ENCODE data around the gene KCNJ9.

The KCNJ9 gene

DNA sequence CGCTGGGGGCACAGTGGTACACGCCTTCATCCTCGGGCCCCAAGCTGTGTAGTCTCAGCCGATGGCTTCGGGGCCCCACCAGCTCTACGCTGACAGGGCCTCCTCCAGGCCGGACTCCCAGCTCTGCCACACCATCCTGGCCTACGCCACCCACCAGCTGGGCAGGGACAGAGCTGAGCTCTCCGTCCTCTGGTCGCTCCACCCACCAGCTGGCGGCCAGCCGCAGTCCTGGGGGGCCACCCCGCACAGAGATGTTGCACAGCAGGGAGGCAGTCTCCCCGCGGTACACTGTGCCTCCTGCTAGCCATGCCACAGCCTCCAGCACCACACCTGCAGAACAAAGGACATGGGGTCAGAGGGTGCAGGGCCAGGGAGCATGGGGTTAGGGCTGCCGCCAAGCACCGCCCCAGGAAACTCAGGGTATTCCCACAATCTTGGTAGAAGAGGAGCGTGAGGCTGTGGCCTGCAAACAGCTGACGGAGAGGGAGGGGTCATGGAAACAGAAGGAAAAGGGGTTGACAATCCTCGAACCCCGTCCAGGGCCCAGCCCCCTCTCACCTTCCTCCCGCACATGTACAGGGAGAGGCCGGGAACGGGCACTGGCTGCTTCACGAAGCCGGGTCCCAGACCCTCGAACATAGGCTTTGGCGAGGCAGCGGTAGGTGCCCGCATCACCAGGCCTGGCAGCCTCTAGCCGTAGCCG is 11.2 kb downstream of the KCNJ9 start:
- Histone ChIP-seq H4K20me1 (ENCODE audit: insufficient read depth, low read length) (no peaks in the 10 kb centered on the region), H3K36me3 (replicated peaks; ENCODE audit: insufficient read depth, low read length) (no peaks in the 10 kb centered on the region), H3K9me3 (replicated peaks; ENCODE audit: insufficient read depth, low read length) (no peaks in the 10 kb centered on the region), H3K27ac (ENCODE audit: low read length) (no peak overlapping the region), H3K4me2 (ENCODE audit: low read depth, low read length) (no peak overlapping the region), H3K9ac (ENCODE audit: low read length) (no peak overlapping the region), H3F3A (ENCODE audit: insufficient read depth, low read length) (no peaks in the 10 kb centered on the region), H3K79me2 (ENCODE audit: low read length) (peaks cover 16% of the 10 kb centered on the region), H3K4me3 (ENCODE audit: low read length) (no peak overlapping the region), H3K9me2 (replicated peaks; ENCODE audit: insufficient read depth, low read length) (no peaks in the 10 kb centered on the region), H3K4me1 (ENCODE audit: low read length) (peaks cover 12% of the 10 kb centered on the region), H3K27me3 (replicated peaks; ENCODE audit: insufficient read depth, low read length) (no peaks in the 10 kb centered on the region), H2AFZ (ENCODE audit: low read length) (no peak overlapping the region)
- no peak for TF ChIP-seq EZH2 (optimal IDR thresholded peaks at IDR 0.05; ENCODE audit: low read depth, low read length)
- no peak for TF ChIP-seq EZH2phosphoT487 (IDR thresholded peaks at IDR 0.05; ENCODE audit: low read length)
- TF ChIP-seq, protein P1, sequence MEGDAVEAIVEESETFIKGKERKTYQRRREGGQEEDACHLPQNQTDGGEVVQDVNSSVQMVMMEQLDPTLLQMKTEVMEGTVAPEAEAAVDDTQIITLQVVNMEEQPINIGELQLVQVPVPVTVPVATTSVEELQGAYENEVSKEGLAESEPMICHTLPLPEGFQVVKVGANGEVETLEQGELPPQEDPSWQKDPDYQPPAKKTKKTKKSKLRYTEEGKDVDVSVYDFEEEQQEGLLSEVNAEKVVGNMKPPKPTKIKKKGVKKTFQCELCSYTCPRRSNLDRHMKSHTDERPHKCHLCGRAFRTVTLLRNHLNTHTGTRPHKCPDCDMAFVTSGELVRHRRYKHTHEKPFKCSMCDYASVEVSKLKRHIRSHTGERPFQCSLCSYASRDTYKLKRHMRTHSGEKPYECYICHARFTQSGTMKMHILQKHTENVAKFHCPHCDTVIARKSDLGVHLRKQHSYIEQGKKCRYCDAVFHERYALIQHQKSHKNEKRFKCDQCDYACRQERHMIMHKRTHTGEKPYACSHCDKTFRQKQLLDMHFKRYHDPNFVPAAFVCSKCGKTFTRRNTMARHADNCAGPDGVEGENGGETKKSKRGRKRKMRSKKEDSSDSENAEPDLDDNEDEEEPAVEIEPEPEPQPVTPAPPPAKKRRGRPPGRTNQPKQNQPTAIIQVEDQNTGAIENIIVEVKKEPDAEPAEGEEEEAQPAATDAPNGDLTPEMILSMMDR (IDR thresholded peaks at IDR 0.05; ENCODE audit: low read length): no peak
- no peak for DNase-seq

DNA sequence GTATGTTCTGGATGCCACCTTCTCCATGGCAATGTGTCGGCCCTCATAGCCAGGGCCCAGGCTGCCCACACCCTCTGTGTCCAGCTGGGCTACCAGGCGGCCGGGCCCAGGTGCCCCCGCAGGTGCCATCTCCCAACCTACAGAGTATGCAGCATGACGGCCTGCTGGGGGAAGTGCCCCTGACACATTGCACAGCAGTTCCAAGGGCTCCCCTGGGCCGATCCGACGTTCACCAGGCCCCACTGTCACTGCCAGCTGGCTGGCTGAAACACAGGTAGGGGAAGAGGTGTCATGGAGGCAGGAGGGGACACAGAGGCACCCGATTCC is 11.7 kb downstream of the KCNJ9 start:
- no peak for TF ChIP-seq EZH2phosphoT487 (IDR thresholded peaks at IDR 0.05; ENCODE audit: low read length)
- Histone ChIP-seq H3K36me3 (replicated peaks; ENCODE audit: insufficient read depth, low read length) (no peaks in the 10 kb centered on the region), H4K20me1 (ENCODE audit: insufficient read depth, low read length) (no peaks in the 10 kb centered on the region), H3K4me1 (ENCODE audit: low read length) (peaks cover 13% of the 10 kb centered on the region), H3K27me3 (replicated peaks; ENCODE audit: insufficient read depth, low read length) (no peaks in the 10 kb centered on the region), H3K4me3 (ENCODE audit: low read length) (no peak overlapping the region), H2AFZ (ENCODE audit: low read length) (no peak overlapping the region), H3K9me2 (replicated peaks; ENCODE audit: insufficient read depth, low read length) (no peaks in the 10 kb centered on the region), H3F3A (ENCODE audit: insufficient read depth, low read length) (no peaks in the 10 kb centered on the region), H3K9ac (ENCODE audit: low read length) (no peak overlapping the region), H3K27ac (ENCODE audit: low read length) (no peak overlapping the region), H3K4me2 (ENCODE audit: low read depth, low read length) (no peak overlapping the region), H3K9me3 (replicated peaks; ENCODE audit: insufficient read depth, low read length) (no peaks in the 10 kb centered on the region), H3K79me2 (ENCODE audit: low read length) (peaks cover 21% of the 10 kb centered on the region)
- DNase-seq: no peak

DNA sequence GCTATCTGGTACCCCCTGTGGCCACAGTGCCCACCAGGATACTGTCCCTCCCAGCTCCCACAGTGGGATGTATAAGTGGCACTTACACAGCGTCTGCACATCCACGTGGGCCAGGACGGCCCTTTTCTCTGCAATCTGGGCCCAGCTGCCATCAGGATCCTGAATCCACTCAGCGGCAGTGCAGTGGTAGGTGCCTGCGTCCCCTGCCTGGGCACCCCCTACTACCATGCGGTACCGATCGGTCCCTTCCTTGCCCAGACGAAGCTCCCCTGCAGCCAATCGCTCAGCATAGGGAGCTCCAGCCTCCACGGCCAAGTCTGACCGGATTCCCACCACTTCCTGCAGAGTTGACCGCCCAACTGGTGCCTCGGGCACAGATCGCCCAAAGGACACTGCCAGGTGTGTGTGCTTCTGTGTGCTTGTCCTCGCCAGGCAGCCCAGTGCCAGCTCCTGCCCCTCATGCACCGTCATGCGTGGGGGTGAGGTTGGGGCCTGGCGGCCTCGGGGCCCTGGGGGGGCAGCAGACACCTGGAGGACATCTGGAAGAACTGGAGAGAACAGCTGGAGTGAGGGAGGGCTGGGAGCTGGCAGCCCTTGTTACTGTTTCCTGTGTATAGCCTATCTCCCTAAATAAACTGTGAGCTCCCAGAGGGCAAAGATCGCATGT is 12.4 kb downstream of the KCNJ9 start:
- H3K4me2 ChIP-seq (ENCODE audit: low read depth, low read length): no peak overlapping the region

More for the DNA sequence above, 12.4 kb downstream of the KCNJ9 start:
- Histone ChIP-seq H4K20me1 (ENCODE audit: insufficient read depth, low read length) (no peaks in the 10 kb centered on the region), H3K27ac (ENCODE audit: low read length) (no peak overlapping the region), H3K27me3 (replicated peaks; ENCODE audit: insufficient read depth, low read length) (no peaks in the 10 kb centered on the region), H3K79me2 (ENCODE audit: low read length) (peaks cover 23% of the 10 kb centered on the region), H2AFZ (ENCODE audit: low read length) (no peak overlapping the region), H3K9me3 (replicated peaks; ENCODE audit: insufficient read depth, low read length) (no peaks in the 10 kb centered on the region), H3K4me3 (ENCODE audit: low read length) (no peak overlapping the region), H3K9me2 (replicated peaks; ENCODE audit: insufficient read depth, low read length) (no peaks in the 10 kb centered on the region), H3K9ac (ENCODE audit: low read length) (no peak overlapping the region), H3F3A (ENCODE audit: insufficient read depth, low read length) (no peaks in the 10 kb centered on the region), H3K36me3 (replicated peaks; ENCODE audit: insufficient read depth, low read length) (no peaks in the 10 kb centered on the region), H3K4me1 (ENCODE audit: low read length) (peaks cover 13% of the 10 kb centered on the region)
- DNase-seq: no peak
- TF ChIP-seq, protein P1 (IDR thresholded peaks at IDR 0.05; ENCODE audit: low read length): no peak
- no peak for TF ChIP-seq EZH2phosphoT487 (IDR thresholded peaks at IDR 0.05; ENCODE audit: low read length)
- TF ChIP-seq EZH2 (optimal IDR thresholded peaks at IDR 0.05; ENCODE audit: low read depth, low read length): no peak
